Measurements from ENCODE around the gene IQGAP3.
A peak's percentile ranks its signal among the peaks of the same experiment; 100 is the strongest.

Gene IQGAP3

DNA sequence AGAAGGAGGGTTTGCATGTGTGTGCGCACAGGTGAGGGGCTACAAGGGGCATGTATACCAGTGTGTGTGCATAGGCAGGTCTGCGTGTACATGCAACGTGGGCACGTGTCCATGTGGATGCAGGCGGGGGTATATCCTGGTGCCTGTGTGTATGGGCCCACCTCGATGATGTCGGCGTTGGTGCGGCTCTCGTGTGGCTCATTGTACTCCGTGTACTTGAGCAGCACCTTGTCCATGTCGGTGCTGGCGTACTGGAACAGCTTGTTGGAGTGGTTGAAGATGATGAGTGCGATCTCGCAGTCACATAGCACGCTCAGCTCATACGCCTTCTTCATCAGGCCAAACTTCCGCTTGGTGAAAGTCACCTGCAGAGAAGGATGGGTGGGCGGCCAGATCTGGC, 90.1 kb downstream of the IQGAP3 start:
- TF ChIP-seq, protein P1, sequence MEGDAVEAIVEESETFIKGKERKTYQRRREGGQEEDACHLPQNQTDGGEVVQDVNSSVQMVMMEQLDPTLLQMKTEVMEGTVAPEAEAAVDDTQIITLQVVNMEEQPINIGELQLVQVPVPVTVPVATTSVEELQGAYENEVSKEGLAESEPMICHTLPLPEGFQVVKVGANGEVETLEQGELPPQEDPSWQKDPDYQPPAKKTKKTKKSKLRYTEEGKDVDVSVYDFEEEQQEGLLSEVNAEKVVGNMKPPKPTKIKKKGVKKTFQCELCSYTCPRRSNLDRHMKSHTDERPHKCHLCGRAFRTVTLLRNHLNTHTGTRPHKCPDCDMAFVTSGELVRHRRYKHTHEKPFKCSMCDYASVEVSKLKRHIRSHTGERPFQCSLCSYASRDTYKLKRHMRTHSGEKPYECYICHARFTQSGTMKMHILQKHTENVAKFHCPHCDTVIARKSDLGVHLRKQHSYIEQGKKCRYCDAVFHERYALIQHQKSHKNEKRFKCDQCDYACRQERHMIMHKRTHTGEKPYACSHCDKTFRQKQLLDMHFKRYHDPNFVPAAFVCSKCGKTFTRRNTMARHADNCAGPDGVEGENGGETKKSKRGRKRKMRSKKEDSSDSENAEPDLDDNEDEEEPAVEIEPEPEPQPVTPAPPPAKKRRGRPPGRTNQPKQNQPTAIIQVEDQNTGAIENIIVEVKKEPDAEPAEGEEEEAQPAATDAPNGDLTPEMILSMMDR (IDR thresholded peaks at IDR 0.05; ENCODE audit: low read depth, low read length, missing control alignments) = no peak
- no peak overlapping the region for H3K4me3 ChIP-seq (ENCODE audit: low read depth, low read length)
- DNase-seq (ENCODE audit: low read depth) = no peak

DNA sequence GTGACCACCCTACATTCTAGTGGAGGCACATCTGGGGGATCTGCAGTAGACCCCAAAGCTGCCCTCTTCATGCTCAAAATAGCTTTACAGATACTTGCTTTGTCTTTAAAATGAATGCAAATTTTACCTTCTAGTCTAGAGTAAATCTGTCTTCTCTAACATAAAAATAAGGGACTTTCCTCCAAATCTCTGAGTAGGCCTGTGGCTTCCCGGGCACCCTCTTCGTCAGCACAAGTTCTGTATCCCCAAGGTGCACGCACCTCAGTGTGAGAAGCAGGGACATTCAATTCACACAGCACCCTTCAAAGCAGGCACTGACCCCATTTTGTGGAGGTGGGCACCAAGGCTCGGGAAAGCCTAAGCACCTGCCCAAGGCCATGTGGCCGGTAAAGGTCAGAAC, 90.8 kb downstream of the IQGAP3 start:
- TF ChIP-seq, protein P1 (IDR thresholded peaks at IDR 0.05; ENCODE audit: low read depth, low read length, missing control alignments) = no peak
- DNase-seq (ENCODE audit: low read depth) = no peak
- peak overlapping the region; percentile 12; the same call in 1 of the 2 replicates for H3K4me3 ChIP-seq (ENCODE audit: low read depth, low read length)

DNA sequence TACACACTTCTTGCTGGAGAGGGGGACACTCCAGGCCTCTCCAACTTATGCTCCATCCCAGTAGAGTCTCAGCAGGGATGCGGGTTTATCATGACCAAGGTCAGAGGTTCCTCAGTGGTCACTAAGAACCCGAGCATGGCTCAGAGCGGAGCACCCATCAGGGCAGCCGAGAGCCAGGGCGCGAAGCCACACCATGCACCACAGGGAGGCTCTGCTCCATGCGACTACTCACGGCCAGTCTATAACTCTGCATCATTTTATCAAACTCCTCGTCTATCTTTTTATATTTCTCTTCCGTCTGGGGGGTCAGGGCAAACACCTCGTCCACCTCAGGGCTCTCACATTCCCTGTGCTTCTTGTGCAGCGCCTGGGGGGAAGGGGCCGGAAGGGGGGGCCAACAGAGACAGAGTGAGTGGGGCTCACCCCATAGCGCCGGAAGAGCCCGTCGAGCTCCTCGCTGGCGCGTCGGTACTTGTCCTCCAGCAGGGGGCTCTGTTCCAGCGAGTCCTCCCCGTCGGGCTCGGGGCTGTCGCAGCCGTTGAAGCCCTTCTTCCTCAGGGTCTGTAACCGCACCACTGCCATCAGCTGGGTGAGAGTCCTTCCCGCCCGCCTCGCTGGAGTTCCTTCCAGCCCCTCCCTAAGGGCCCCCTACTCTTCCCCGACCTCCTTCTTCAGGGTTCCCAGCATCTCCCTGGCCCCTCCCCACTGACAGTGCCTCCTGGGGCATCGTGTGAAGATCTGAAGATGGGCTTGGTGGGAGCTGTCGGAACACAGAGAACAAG, 91.8 kb downstream of the IQGAP3 start:
- no peak overlapping the region; the same call in 1 of the 2 replicates for H3K4me3 ChIP-seq (ENCODE audit: low read depth, low read length)
- DNase-seq (ENCODE audit: low read depth) = no peak
- TF ChIP-seq, protein P1 (IDR thresholded peaks at IDR 0.05; ENCODE audit: low read depth, low read length, missing control alignments) = peak; percentile 92

DNA sequence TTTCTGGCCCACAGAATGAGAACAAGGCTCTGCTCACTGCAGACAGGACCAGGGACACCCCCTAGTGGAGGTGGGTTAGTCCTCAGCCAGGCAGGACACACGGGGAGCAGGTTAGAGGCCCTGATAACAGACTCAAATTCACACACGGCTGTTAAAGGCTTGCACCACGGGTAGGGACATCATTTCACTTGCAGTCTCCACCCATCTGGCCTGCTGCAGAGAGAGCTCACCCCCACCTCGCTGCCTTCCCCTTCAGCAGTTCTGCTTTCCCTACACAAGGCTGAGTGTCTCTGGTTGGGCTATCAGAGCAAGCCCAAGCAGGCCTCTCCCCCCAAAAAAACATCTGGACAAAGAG, 92.4 kb downstream of the IQGAP3 start:
- no peak overlapping the region for H3K4me3 ChIP-seq (ENCODE audit: low read depth, low read length)
- DNase-seq (ENCODE audit: low read depth) = no peak
- TF ChIP-seq, protein P1 (IDR thresholded peaks at IDR 0.05; ENCODE audit: low read depth, low read length, missing control alignments) = peak; percentile 22

GRCh38 chr1:156479093-156480015, 93.0 kb downstream of the IQGAP3 start:
- TF ChIP-seq, protein P1 (IDR thresholded peaks at IDR 0.05; ENCODE audit: low read depth, low read length, missing control alignments) = no peak
- DNase-seq (ENCODE audit: low read depth) = no peak
- no peak overlapping the region for H3K4me3 ChIP-seq (ENCODE audit: low read depth, low read length)

DNA sequence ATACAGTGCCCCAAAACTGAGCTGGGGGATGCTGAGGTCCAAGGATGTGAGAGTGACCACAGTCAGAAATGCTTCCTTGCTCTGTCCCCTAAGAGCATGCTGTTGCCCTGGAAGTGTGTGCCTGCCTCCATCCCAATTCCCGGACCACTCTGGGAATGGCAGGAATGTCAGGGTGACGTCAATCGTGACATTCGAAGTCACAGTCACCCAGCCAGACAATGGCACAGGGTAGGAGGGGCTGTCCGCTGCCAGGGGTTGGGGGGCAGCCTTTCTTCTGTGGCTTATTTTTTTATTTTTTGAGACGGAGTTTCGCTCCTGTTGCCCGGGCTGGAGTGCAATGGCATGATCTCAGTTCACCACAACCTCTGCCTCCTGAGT, 94.1 kb downstream of the IQGAP3 start:
- H3K4me3 ChIP-seq (ENCODE audit: low read depth, low read length) = no peak overlapping the region
- TF ChIP-seq, protein P1 (IDR thresholded peaks at IDR 0.05; ENCODE audit: low read depth, low read length, missing control alignments) = no peak
- no peak for DNase-seq (ENCODE audit: low read depth)

All from GM12864 (cell line).